HG03439 (cell line): ENCODE results near the gene HBEGF.

Experiments
- ATAC-seq: cut with Tn5 transposase; IDR thresholded peaks from one replicate; pipeline ENCODE4 v1.9.1; 2021; ENCODE audit warnings: mild to moderate bottlenecking, moderate library complexity; ENCODE audit not compliant: unreplicated experiment

The HBEGF gene

GRCh38 chr5:140338336-140338735, 8.1 kb downstream of the HBEGF start:
- ATAC-seq: no peak

GRCh38 chr5:140337880-140338279, 8.5 kb downstream of the HBEGF start:
- ATAC-seq: no peak

GRCh38 chr5:140336388-140336787, 10.0 kb downstream of the HBEGF start:
- ATAC-seq: no peak

- no peak for ATAC-seq
Observed at GRCh38 chr5:140331638-140332037, 14.8 kb downstream of the HBEGF start.

- no peak for ATAC-seq
Observed at GRCh38 chr5:140329739-140330481, 16.5 kb downstream of the HBEGF start.

- no peak for ATAC-seq
Observed at GRCh38 chr5:140328036-140328764, 18.2 kb downstream of the HBEGF start.

- no peak for ATAC-seq
Observed at GRCh38 chr5:140327589-140327988, 18.8 kb downstream of the HBEGF start.

GRCh38 chr5:140325486-140325885, 20.9 kb downstream of the HBEGF start:
- no peak for ATAC-seq

- ATAC-seq: no peak
Observed at GRCh38 chr5:140324617-140325241, 21.7 kb downstream of the HBEGF start.

GRCh38 chr5:140324041-140324600, 22.3 kb downstream of the HBEGF start:
- ATAC-seq: no peak

GRCh38 chr5:140322751-140323731, 23.4 kb downstream of the HBEGF start:
- no peak for ATAC-seq

GRCh38 chr5:140321796-140322195, 24.6 kb downstream of the HBEGF start:
- no peak for ATAC-seq

- ATAC-seq: no peak
Observed at GRCh38 chr5:140319833-140320232, 26.6 kb downstream of the HBEGF start.

- no peak for ATAC-seq
Observed at GRCh38 chr5:140318792-140319191, 27.6 kb downstream of the HBEGF start.

- no peak for ATAC-seq
Observed at GRCh38 chr5:140317859-140318258, 28.5 kb downstream of the HBEGF start.

GRCh38 chr5:140312791-140313189, 33.6 kb downstream of the HBEGF start:
- ATAC-seq: no peak

- ATAC-seq: no peak
Observed at GRCh38 chr5:140312067-140312790, 34.2 kb downstream of the HBEGF start.

GRCh38 chr5:140311011-140311467, 35.4 kb downstream of the HBEGF start:
- no peak for ATAC-seq

GRCh38 chr5:140310434-140310833, 36.0 kb downstream of the HBEGF start:
- no peak for ATAC-seq
